Astrocyte of the spinal cord (primary cell): ENCODE measurements around the gene C1QTNF5.

ENCODE experiments used
- DNase-seq: peaks from one replicate; pipeline ENCODE4 v3.0.0; 2011; ENCODE audit warnings: low read depth, low spot score
- H3K4me3 ChIP-seq: 2 replicates; pipeline ENCODE4 v1.5.1; 2011; ENCODE audit warnings: low read depth, mild to moderate bottlenecking, low read length, moderate library complexity
- in situ Hi-C: cut with HindIII; loops from 2 replicates; pipeline ENCODE4 v1.10.0; 2017; ENCODE audit warnings: low sequenced_read_pairs
- TF ChIP-seq, protein P1 (sequence below): IDR thresholded peaks from 2 replicates; pipeline ENCODE4 v1.5.1; 2012; ENCODE audit warnings: low read depth, mild to moderate bottlenecking, low read length, inconsistent platforms

Gene C1QTNF5

DNA sequence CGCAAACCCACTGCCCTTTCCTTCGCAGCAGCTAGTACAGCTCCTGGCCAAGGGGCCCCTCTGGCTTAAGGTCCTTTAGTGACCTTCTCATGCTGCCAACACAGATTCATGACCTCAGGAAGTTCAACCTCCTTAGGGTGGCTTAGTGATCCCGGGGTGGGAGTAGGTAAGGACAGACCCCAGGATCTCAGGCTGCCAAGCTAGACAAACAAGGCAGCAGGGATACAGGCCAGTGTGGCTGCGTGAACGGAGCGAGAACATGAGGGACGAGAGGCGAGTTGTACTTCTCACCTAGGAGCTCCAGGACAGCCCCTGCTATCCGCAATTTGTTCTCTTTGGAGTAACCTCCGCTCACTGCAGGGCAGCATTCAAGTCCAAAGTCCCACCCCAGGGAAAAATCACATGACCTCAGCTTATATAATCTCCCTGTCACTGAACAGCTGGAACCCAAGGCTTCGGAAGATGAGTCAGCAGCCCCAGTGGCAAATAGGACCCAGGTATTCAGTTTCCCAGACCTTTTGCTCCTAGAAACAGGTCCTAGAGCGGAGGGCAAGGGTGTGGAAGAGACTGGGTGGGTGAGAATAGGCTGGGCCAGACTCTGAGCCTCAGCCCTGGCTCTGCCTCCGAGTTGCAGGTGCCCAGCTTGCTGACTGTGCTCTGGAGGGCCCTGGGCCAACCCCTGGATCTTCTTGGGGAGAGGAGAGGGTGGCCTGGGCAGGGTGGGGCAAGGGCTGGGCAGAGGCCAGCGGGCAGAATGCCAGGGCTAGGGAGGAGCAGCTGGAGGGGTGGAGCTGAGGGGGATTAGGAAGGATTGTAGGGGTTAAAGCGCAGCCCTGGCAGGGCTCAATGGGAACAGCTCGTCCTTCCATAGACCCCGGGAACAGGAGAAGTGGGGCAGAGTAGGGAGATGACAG is 27.7 kb upstream of the C1QTNF5 start:
- TF ChIP-seq, protein P1, sequence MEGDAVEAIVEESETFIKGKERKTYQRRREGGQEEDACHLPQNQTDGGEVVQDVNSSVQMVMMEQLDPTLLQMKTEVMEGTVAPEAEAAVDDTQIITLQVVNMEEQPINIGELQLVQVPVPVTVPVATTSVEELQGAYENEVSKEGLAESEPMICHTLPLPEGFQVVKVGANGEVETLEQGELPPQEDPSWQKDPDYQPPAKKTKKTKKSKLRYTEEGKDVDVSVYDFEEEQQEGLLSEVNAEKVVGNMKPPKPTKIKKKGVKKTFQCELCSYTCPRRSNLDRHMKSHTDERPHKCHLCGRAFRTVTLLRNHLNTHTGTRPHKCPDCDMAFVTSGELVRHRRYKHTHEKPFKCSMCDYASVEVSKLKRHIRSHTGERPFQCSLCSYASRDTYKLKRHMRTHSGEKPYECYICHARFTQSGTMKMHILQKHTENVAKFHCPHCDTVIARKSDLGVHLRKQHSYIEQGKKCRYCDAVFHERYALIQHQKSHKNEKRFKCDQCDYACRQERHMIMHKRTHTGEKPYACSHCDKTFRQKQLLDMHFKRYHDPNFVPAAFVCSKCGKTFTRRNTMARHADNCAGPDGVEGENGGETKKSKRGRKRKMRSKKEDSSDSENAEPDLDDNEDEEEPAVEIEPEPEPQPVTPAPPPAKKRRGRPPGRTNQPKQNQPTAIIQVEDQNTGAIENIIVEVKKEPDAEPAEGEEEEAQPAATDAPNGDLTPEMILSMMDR, result no peak
- DNase-seq, result no peak
- in situ Hi-C loops, result no loop called here
- no peak overlapping the region for H3K4me3 ChIP-seq

DNA sequence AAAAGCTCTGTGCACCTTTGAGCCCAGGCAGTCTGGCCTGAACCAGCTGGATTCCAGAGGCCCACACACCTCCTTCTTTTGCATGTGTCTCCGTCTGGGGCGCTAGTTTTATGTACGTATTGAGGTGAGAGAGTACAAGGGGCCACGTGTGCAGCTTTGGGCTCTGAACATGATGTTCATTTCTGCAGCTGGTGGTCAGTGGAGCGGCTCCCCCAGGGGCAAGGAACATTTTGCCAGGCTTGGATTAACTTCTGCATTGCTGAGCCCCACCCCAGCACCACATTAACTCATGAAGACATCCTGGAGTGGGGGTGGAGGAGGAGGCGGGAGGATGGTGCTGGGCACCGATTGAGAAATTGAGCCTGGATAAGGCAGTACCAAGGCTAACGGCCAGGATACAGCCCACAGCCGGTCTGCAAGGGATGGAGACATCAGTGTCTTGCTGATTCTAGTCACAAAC is 27.0 kb upstream of the C1QTNF5 start:
- H3K4me3 ChIP-seq, result no peak overlapping the region
- in situ Hi-C loops, result no loop called here
- no peak for DNase-seq
- TF ChIP-seq, protein P1, result no peak

DNA sequence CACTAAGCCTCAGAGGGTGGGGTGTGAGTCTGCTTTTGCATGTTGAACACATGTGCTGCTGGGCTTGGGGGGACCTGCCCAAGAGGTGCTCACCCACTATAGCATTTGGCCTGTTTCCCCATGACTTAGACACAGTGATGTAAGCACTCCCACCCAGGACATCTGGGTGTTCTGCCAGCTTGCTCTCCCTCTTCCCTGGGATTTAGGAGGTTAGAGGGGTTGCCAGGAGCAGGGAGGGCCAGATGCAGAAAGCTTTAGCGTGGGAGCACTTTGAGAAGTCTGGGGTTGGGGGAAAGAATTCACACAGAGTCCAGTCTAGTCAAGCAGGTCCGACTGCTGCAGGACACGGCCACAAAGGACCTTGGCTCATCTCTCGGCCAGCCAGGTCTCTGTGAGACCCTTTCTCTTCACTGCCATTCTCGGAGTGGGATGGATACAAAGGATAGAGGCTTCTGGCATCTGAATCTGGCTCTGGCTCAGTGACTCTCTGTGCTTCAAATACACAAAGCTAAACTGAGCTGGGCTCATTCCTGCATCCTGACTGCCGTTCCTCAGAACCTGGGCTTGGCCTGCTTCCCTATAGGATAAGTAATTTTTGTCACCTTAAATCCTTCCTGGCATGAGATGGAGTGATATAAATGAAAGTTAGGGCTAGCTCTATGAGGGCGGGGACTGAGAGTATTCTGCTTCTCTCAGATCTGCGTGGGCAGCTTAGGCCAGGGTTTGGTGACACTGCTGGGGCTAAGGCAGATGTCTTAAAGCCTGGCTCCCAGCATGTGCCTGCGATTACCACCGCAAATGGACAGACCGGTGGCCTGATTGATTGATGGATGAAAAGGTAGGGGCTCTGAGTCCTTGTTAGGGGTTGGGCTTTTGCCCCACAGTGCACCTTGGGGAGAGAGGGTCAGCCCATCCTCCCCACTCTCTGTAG is 26.3 kb upstream of the C1QTNF5 start:
- DNase-seq, result no peak
- TF ChIP-seq, protein P1, result no peak
- H3K4me3 ChIP-seq, result no peak overlapping the region
- in situ Hi-C loops, result no loop called here

DNA sequence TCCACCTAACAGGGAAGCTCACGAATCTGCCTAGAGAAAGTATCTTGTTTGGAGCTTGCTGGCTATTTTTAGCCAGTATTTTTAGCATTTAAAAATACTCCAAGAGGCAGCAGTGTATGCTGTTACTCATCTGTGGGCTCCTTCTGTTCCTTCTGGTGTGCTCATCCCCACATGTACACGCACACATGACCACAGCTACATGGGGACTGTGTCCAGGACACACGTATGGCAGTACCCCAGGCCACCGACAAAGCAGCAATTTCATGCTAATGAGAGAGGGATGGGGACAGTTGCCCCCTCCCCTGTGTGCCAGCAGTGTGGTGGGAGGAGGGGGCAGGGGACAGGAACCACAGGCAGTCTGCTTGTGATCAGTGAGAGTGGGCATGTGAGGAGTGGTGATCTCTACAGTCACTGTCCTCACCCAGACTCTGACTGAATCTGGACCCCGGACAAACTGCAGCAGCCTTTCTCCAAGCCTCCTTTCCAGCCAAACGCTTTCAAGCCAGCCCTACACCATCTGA is 24.4 kb upstream of the C1QTNF5 start:
- in situ Hi-C loops, result no loop called here
- H3K4me3 ChIP-seq, result no peak overlapping the region
- TF ChIP-seq, protein P1, result no peak
- no peak for DNase-seq

DNA sequence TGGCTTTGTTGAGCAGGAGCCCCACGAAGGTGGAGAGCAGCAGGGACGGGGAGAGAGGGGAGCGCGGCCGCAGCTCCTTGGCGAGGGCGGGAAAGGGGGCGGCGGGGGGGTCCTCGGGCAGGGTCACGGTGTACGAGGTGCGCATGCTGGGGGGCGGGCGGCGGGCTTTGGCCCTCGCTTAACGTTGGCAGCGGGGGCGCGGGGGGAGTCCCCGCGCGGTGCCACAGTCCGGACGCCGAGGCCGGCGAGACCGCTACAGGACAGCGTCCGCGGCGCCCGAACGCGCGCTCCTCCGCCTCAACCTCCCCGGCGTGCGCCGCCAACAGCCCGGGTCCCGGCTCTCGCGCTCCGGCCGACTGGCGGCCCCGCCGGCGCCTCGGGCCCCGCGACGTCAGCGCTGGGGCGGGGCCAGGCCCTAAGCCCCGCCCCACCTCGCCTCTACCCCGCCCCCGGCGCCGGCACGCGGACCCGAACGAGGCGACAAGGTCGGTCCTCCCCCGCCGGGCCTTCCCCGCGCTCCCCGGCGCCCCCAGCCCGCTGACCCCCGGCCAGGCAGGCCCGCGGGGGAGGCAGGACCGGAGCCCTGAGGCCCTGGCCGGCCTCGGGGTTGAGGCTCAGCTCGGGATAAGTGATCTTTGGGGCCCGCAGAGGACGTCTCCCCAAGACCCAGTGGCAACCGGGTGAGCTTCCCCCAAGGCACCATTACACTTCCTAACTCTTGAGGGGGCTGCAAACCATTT is 23.3 kb upstream of the C1QTNF5 start:
- in situ Hi-C loops, result no loop called here
- H3K4me3 ChIP-seq, result no peak overlapping the region
- TF ChIP-seq, protein P1, result no peak
- DNase-seq, result no peak
